ENCODE data around the gene MYO15B.

The MYO15B gene

DNA sequence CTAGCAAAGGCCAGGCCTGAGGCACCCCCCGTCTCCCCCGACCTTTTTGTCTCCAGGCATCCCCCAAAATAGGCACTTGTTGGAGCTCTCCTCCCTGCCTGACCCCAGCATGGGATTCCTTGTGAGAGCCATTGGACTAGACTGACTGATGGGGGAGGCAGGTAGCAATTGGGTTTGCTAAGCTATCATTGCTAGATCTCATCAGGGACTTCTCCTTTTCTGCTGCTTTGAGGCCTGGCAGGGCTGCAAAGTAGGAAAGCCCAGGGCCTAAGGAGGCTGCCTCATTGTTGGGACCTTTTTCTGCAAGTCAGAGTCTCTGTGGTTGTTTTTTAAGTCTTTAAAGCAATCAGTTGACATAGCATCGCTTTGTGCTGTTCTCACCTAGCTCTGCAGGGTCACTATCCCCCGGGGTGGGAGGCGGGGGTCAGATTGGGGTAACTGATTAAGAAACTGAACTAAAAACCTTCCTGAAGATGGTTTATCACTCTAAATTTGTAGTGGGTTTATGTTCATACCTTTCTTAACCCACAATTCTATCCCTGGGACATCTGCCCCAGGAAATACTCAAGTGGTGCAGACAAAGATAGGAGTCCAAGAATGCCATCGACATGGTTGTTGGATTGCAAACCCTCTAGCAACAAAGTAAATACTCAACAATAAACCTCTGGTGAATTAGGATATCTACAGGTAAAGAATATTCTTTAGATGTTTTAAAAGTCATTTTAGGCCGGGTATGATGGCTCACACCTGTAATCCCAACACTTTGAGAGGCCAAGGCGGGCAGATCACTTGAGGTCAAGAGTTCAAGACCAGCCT, 34.1 kb upstream of the MYO15B start:
- Mint-ChIP-seq H3K9me3 (no peaks in the 10 kb centered on the region), H3K27me3 (no peaks in the 10 kb centered on the region), H3K36me3 (no peaks in the 10 kb centered on the region), H3K4me3 (no peak overlapping the region), H3K4me1 (no peaks in the 10 kb centered on the region), H3K27ac (no peak overlapping the region)
- CTCF ChIA-PET: no interaction called here
- no peak for DNase-seq

DNA sequence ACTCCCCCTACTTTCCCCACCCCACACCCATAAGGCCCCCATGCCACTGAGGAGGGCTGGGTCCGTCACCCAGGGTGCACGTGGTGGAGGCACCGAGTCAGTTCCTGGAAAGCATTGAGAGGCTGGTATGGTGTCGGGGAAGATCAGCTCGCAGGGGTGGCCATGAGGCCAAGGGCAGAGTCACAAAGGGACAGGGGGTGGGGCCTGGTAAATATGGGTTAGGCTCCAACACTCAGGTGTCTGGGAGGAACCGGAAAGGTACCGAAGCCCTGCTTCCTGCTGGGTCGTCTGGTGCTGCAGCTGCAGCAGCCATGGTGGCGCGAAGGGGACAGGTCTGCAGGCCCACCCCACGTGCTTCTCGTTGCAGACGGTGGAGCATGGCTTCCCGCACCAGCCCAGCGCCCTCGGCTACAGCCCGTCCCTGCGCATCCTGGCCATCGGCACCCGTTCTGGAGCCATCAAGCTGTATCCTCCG, 31.9 kb upstream of the MYO15B start:
- Mint-ChIP-seq H3K9me3 (no peaks in the 10 kb centered on the region), H3K4me3 (no peak overlapping the region), H3K27me3 (no peaks in the 10 kb centered on the region), H3K27ac (no peak overlapping the region), H3K4me1 (no peaks in the 10 kb centered on the region), H3K36me3 (no peaks in the 10 kb centered on the region)
- no peak for DNase-seq
- CTCF ChIA-PET: no interaction called here

DNA sequence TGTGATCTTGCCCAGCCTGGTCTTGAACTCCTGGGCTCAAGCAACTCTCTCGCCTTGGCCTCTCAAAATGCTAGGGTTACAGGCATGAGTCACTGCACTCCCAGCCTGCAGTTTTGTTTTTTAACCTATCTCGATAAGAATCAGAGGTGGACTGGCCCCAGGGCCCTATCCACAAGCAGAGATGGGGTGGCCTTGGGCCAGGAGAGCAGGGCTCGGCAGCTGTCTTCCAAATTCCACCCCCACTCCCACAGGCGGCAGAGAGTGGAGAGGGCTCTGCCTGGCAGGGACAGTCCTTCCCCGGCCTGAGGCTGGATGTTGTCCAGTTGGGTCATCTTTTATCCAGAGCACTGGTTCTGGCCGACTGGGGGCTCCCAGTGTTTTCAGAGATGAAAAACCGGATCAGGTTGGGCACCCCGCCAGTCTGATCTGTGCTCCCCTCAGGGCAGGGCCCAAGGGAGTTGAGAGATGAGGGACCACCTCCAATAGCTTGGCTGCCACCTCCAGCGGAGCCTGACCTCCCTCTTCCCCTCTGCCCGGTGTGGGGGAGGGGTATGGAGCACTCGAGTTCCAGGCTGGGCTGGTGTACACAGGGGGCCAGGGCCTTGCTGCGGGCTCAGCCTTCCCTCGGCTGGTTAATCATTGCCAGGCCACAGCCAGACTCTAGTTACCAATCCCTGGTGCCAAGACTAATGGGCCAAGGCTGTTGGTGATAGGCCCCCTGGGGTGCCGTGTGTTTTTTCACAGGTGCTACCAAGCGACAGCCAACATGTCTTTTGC, 30.3 kb upstream of the MYO15B start:
- no peaks in the 10 kb centered on the region for H3K36me3 Mint-ChIP-seq
- H3K4me3 Mint-ChIP-seq: no peak overlapping the region
- CTCF ChIA-PET: no interaction called here
- no peaks in the 10 kb centered on the region for H3K27me3 Mint-ChIP-seq
- no peaks in the 10 kb centered on the region for H3K4me1 Mint-ChIP-seq
- no peak overlapping the region for H3K27ac Mint-ChIP-seq
- DNase-seq: no peak
- H3K9me3 Mint-ChIP-seq: no peaks in the 10 kb centered on the region

DNA sequence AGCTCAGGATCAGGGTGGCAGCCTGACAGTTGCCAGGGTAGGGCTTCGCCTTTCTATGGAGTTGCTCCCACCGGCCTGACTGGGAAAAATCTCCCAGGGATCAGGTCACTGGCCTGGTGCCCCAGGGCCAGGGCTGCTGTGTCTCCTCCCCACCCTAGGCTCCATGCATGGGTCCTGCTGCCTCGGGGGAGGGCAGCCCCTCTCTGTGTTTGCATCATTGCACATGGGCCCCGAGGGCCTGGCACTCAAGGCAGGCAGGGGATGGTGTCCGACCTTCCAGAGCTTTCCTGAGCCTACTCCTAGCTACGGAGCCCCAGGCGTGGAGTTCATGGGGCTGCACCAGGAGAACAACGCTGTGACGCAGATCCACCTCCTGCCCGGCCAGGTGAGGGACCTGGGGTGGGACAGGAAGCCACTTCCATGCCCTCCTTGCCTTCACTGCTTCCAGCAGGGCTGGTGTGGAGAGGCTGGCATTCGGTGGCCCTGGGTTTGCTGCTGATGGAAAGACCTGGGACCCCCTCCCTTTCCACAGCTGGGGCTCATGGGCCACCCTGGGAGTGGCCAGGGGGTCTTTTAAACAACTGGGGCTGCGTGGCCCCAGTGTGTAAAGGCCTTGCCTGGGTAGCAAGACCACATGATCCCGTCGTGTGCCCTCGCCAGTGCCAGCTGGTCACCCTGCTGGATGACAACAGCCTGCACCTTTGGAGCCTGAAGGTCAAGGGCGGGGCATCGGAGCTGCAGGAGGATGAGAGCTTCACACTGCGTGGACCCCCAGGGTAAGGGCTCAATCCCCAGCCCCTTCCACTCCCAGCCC, 29.5 kb upstream of the MYO15B start:
- no peaks in the 10 kb centered on the region for H3K9me3 Mint-ChIP-seq
- no peaks in the 10 kb centered on the region for H3K27me3 Mint-ChIP-seq
- no peaks in the 10 kb centered on the region for H3K36me3 Mint-ChIP-seq
- H3K27ac Mint-ChIP-seq: no peak overlapping the region
- DNase-seq: no peak
- no peaks in the 10 kb centered on the region for H3K4me1 Mint-ChIP-seq
- H3K4me3 Mint-ChIP-seq: no peak overlapping the region
- CTCF ChIA-PET: no interaction called here

DNA sequence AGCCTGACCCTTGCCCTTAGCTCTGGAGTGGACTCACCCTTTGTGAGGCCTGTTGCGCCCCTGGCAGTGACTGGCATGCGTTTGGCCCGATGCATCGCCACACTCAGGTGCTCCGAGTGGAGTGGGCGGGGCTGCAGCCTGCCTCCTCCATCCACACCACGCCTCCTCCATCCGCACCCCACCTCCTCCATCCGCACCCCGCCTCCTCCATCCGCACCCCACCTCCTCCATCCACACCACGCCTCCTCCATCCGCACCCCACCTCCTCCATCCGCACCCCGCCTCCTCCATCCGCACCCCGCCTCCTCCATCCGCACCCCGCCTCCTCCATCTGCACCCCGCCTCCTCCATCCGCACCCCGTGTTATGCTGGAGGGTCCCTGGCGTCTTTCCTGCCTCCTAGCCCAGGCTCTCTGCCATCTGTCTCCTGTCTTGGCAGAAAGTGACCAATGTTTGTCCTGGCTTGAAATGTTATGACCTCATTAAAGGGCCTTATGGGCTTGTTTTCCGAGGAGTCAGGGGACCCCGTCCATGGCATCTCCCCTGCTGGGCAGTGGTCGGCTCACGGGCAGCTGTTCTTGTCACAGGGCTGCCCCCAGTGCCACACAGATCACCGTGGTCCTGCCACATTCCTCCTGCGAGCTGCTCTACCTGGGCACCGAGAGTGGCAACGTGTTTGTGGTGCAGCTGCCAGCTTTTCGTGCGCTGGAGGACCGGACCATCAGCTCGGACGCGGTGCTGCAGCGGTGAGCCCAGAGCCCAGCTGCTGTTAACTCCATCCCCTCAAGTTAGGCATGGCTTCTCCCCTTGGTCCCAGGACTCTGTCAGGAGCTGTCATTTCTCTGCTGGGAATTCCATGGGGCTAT, 28.7 kb upstream of the MYO15B start:
- Mint-ChIP-seq H3K4me1 (no peaks in the 10 kb centered on the region), H3K27me3 (no peaks in the 10 kb centered on the region), H3K4me3 (no peak overlapping the region), H3K9me3 (no peaks in the 10 kb centered on the region), H3K27ac (no peak overlapping the region), H3K36me3 (no peaks in the 10 kb centered on the region)
- DNase-seq: no peak
- CTCF ChIA-PET: no interaction called here

DNA sequence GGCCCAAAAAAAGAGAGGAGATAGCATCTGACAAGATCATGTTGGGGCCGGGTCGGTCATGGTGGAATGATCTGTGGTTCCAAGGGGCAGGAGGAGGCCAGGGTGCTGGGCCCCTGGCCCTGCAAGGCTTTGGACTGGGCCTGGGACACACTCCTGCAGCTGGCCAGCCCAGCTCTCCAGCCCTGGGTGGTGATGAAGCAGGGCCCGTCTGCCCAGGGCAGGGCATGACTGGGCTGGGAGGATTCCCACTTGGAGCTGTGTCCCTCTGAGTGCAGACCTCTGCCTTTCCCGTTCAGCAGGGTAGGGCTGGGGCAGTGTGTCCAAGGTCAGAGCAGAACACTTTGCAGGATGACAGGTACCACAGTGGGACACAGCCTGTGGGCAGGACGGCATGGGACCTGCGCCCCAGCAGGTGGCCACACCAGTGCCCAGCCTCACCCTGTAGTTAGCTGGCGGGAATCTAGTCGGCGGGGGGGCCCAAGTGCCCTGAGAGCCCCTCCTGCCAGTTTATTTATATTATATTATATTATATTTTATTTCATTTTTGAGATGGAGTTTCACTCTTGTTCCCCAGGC, 27.6 kb upstream of the MYO15B start:
- CTCF ChIA-PET: interaction anchor here (1.3 kb wide), 1 partner anchor 20 kb away, joined by 3 read pairs; no protein-coding TSS in a partner anchor
- no peaks in the 10 kb centered on the region for H3K27me3 Mint-ChIP-seq
- H3K4me1 Mint-ChIP-seq: no peaks in the 10 kb centered on the region
- H3K9me3 Mint-ChIP-seq: no peaks in the 10 kb centered on the region
- no peak for DNase-seq
- no peak overlapping the region for H3K4me3 Mint-ChIP-seq
- no peaks in the 10 kb centered on the region for H3K36me3 Mint-ChIP-seq
- no peak overlapping the region for H3K27ac Mint-ChIP-seq

DNA sequence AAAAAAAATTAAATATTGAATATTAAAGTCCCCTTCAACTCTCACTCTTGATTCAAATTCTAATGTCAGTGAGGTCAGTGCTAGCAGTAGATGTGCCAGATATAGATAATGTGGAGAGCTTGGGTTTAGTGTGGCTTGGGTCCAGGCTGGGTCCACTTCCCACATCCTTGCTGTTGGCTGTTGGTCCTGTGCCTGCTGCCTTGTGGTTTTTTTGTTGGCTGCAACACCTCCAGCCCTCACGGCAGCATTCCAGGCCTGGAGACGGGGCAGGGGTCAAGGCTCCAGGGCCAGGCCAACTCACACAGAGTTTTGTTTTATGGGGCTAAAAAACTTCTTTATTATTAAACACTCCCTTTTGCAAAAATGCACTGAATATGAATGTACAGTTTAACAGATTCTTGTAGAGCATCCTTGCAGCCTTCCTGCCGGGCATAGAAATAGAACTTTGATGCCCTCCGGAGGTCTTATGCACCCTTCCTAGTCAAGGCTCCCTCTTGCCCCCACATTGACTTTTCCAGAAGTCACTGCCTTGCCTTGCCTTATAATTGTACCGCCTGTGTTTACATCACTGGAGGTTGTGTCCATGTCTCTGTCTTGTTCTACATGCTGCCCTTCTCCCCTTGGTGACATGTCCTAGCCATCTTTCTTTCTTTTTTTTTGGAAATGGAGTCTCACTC, 25.5 kb upstream of the MYO15B start:
- CTCF ChIA-PET: interaction anchor here (1.3 kb wide), 1 partner anchor 39 kb away, joined by 6 read pairs; no protein-coding TSS in a partner anchor
- no peaks in the 10 kb centered on the region for H3K27me3 Mint-ChIP-seq
- H3K4me3 Mint-ChIP-seq: no peak overlapping the region
- H3K36me3 Mint-ChIP-seq: no peaks in the 10 kb centered on the region
- peak overlapping the region; percentile 65 for H3K27ac Mint-ChIP-seq
- no peaks in the 10 kb centered on the region for H3K9me3 Mint-ChIP-seq
- no peaks in the 10 kb centered on the region for H3K4me1 Mint-ChIP-seq
- DNase-seq: no peak

DNA sequence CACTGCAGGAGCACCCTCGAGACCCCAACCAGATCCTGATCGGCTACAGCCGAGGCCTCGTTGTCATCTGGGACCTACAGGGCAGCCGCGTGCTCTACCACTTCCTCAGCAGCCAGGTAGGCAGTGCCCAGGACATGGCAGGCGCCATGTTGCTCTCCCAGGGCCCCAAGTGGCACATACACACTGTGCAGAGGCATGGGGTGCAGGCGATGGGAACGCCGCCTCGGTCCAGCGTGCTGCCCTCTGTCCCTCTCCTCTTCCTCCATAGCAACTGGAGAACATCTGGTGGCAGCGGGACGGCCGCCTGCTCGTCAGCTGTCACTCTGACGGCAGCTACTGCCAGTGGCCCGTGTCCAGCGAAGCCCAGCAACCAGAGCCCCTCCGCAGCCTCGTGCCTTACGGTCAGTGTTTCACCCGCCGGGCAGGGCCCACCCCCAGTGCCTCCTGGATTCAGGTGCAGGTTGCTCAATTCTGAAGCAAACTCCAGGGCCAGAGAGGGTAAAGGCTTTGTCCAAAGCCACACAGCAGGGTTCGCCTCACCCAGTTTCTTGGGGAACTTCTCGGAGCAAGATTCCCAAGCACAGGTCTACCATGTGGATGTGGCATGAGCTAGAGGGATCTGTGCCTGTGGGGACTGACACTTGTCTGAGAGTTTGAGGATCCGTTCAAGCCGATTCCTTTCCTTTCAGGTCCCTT, 24.4 kb upstream of the MYO15B start:
- H3K4me1 Mint-ChIP-seq: no peaks in the 10 kb centered on the region
- DNase-seq: no peak
- H3K36me3 Mint-ChIP-seq: no peaks in the 10 kb centered on the region
- no peak overlapping the region for H3K4me3 Mint-ChIP-seq
- H3K9me3 Mint-ChIP-seq: no peaks in the 10 kb centered on the region
- H3K27ac Mint-ChIP-seq: no peak overlapping the region
- CTCF ChIA-PET: no interaction called here
- H3K27me3 Mint-ChIP-seq: no peaks in the 10 kb centered on the region

DNA sequence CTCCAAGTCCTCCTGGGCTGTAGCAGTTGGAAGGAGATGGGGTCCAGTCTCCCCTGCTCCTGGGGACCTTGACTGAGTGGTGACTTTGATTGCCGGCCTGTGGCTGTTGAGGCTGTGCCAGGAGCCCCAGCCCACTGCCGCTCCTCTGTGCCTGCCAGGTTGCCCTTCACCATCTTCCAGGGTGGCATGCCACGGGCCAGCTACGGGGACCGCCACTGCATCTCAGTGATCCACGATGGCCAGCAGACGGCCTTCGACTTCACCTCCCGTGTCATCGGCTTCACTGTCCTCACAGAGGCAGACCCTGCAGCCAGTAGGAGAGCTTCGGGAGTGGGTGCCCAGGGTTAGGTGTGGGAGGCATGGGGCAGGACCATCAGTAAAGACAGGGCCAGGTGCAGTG, 23.4 kb upstream of the MYO15B start:
- no peaks in the 10 kb centered on the region for H3K27me3 Mint-ChIP-seq
- H3K36me3 Mint-ChIP-seq: no peaks in the 10 kb centered on the region
- no peak overlapping the region for H3K4me3 Mint-ChIP-seq
- H3K9me3 Mint-ChIP-seq: no peaks in the 10 kb centered on the region
- no peaks in the 10 kb centered on the region for H3K4me1 Mint-ChIP-seq
- DNase-seq: no peak
- H3K27ac Mint-ChIP-seq: no peak overlapping the region
- CTCF ChIA-PET: no interaction called here

DNA sequence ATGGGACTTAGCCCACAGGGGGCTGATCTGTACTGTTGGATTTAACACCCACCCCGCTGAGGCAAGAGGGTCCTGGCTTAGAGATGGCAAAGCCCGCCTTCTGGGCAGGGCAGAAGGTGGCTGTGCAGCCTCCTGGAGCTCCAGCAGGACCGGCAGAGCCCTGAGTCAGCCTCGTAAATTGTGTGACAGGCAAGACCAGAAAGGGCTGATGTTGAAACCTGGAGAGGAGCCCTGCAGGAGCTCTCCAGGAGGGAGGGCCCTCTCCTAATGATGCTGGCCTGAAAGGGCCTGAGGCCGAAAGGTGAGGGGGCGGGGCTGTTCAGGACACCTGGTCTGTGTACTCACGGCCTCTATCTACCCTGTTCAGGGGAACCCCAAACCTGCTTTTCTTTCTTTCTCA, 22.5 kb upstream of the MYO15B start:
- no peaks in the 10 kb centered on the region for H3K27me3 Mint-ChIP-seq
- CTCF ChIA-PET: no interaction called here
- no peaks in the 10 kb centered on the region for H3K4me1 Mint-ChIP-seq
- no peaks in the 10 kb centered on the region for H3K36me3 Mint-ChIP-seq
- no peak overlapping the region for H3K4me3 Mint-ChIP-seq
- no peak for DNase-seq
- H3K27ac Mint-ChIP-seq: no peak overlapping the region
- no peaks in the 10 kb centered on the region for H3K9me3 Mint-ChIP-seq

DNA sequence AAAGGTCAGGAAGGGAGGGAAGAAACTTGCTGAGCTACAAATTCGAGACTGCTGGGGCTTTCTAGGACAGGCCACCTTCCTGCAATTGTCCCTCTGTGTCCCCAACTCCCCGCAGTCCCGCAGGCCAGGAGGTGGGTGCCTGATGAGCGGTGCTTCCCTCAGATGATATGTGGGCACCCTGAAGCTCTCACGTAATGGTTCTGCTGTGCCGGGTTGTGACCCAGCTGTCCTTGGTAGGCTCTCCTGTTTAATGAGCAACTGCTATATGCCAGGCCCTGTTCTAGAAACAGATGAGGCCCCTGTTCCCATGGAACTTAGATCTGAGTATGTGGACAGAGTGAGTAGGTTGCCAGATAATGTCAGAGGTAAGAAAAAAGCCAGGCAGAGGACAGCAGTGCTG, 22.0 kb upstream of the MYO15B start:
- Mint-ChIP-seq H3K9me3 (no peaks in the 10 kb centered on the region), H3K4me3 (no peak overlapping the region), H3K27ac (no peak overlapping the region), H3K36me3 (no peaks in the 10 kb centered on the region), H3K4me1 (no peaks in the 10 kb centered on the region), H3K27me3 (no peaks in the 10 kb centered on the region)
- DNase-seq: no peak
- CTCF ChIA-PET: no interaction called here

DNA sequence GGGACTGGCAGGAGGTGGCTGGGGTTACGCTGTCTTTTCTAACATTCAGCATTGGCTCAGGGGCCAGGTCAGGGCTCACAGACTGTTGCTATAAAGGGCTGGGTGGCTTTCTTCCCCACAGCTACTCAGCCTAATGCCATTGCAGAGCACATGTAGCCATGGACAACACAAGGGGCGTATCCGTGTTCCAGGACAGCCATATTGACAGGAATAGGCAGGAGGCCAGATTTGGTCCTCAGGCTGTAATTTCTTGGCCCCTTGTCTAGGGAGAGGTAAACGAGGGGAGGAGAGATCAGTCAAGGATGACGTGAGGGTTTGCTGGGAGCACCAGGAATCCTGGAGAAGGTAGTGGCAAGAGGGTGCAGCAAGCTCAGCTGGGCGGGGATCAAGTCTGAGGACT, 21.2 kb upstream of the MYO15B start:
- Mint-ChIP-seq H3K36me3 (no peaks in the 10 kb centered on the region), H3K4me1 (peaks cover 3% of the 10 kb centered on the region), H3K9me3 (no peaks in the 10 kb centered on the region), H3K27ac (no peak overlapping the region), H3K27me3 (no peaks in the 10 kb centered on the region), H3K4me3 (no peak overlapping the region)
- CTCF ChIA-PET: no interaction called here
- DNase-seq: no peak

DNA sequence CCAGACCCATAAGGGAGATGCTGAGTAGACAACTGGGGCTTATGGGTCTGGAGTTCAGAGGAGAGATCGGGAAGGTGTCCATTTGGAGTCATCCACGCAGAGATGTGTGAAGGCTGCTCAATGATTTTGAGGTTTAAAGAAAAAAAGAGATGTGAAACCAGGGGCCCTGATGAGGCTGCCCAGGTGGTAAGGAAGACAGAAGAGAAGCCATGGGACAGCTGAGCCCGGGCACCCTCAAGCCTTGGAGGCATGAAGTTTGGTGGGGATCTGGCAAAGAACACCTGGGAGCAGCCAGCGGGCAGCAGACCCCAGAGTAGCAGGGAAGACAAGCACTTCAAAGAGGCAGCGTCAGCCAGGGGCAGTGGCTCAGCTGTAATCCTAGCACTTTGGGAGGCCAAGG, 20.8 kb upstream of the MYO15B start:
- H3K27me3 Mint-ChIP-seq: no peaks in the 10 kb centered on the region
- H3K4me3 Mint-ChIP-seq: no peak overlapping the region
- CTCF ChIA-PET: no interaction called here

More for the DNA sequence above, 20.8 kb upstream of the MYO15B start:
- DNase-seq: no peak
- no peak overlapping the region for H3K27ac Mint-ChIP-seq
- H3K9me3 Mint-ChIP-seq: no peaks in the 10 kb centered on the region
- H3K4me1 Mint-ChIP-seq: peaks cover 3% of the 10 kb centered on the region
- no peaks in the 10 kb centered on the region for H3K36me3 Mint-ChIP-seq

Measured in activated naive CD4-positive, alpha-beta T cell treated with anti-CD3 and anti-CD28 coated beads, Interleukin-2, amount 10 ng/mL, durations not matched to agents 7 days and 5 days (primary cell).